ENCODE data around the gene TLE4. TPM values are rescaled to one million over a fixed set of nuclear protein-coding genes. Genes with fewer than 3 reads are reported as not detected.

TLE4 gene
- total RNA-seq, 1 donor from 2014 or later = 10.8 TPM

GRCh38 chr9:79735023-79735779 lies 163.4 kb downstream of the TLE4 start:
- no peak for FAIRE-seq
- no peak overlapping the region for H3K4me3 ChIP-seq (ENCODE audit: low read depth, low read length)
- no peaks in the 10 kb centered on the region for H3K36me3 ChIP-seq (ENCODE audit: control insufficient read depth, insufficient read depth, low read length)
- DNase-seq (ENCODE audit: low read depth) = no peak
- H3K27me3 ChIP-seq (ENCODE audit: control insufficient read depth, insufficient read depth, low read length) = no peaks in the 10 kb centered on the region
- no peak for TF ChIP-seq CTCF (IDR thresholded peaks at IDR 0.05; ENCODE audit: insufficient read depth, low read length, severe bottlenecking)

DNA sequence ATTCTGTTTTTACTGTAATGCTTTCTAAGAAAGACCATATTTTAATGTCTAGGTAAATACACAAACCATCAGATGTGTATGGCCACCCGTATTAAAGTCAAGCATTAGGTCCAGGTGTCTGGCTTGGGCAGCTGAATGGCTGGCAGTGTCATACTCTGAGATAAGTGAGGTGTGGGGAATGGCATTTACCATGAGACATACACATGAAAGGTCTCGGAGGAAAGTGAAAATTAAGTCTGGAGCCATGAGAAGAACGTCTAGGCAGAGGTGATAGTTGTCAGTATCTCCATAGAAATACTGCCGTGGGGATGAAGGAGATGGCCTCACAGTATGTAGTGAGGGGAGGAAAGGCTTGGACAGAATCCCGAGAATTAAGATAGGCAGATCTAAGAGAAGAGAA lies 164.3 kb downstream of the TLE4 start:
- no peak for FAIRE-seq
- no peak for TF ChIP-seq CTCF (IDR thresholded peaks at IDR 0.05; ENCODE audit: insufficient read depth, low read length, severe bottlenecking)

DNA sequence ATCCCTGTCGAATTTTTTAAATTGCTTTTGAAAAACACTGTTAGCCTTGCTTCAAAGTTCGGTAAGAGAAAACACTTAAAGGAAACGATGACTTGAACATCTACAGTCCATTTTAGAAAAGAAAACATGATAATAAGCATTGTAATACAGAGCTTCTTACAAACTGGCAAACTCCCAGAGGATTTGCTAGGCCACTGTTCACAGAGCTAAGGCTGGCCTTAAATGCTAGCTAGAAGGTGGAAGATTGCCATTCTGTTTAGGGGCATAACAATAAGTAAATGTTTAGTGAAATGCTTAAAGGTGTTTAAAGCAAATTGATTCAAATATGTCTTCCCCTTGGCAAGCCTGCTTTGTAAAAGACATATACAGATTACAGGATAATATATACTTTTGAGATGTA lies 169.6 kb downstream of the TLE4 start:
- Histone ChIP-seq H3K4me3 (ENCODE audit: low read depth, low read length) (no peak overlapping the region), H3K27me3 (ENCODE audit: control insufficient read depth, insufficient read depth, low read length) (no peaks in the 10 kb centered on the region), H3K36me3 (ENCODE audit: control insufficient read depth, insufficient read depth, low read length) (no peaks in the 10 kb centered on the region)
- DNase-seq (ENCODE audit: low read depth) (no peak), FAIRE-seq (no peak)
- no peak for TF ChIP-seq CTCF (IDR thresholded peaks at IDR 0.05; ENCODE audit: insufficient read depth, low read length, severe bottlenecking)

More for the DNA sequence above, 164.3 kb downstream of the TLE4 start:
- Histone ChIP-seq H3K27me3 (ENCODE audit: control insufficient read depth, insufficient read depth, low read length) (no peaks in the 10 kb centered on the region), H3K4me3 (ENCODE audit: low read depth, low read length) (no peak overlapping the region), H3K36me3 (ENCODE audit: control insufficient read depth, insufficient read depth, low read length) (no peaks in the 10 kb centered on the region)
- no peak for DNase-seq (ENCODE audit: low read depth)

- FAIRE-seq = no peak
- no peak for TF ChIP-seq CTCF (IDR thresholded peaks at IDR 0.05; ENCODE audit: insufficient read depth, low read length, severe bottlenecking)
Measured at GRCh38 chr9:79742110-79742721, 170.5 kb downstream of the TLE4 start.

GRCh38 chr9:79744521-79744920 lies 172.8 kb downstream of the TLE4 start:
- H3K4me3 ChIP-seq (ENCODE audit: low read depth, low read length) = no peak overlapping the region
- no peak for DNase-seq (ENCODE audit: low read depth)
- no peaks in the 10 kb centered on the region for H3K36me3 ChIP-seq (ENCODE audit: control insufficient read depth, insufficient read depth, low read length)
- H3K27me3 ChIP-seq (ENCODE audit: control insufficient read depth, insufficient read depth, low read length) = no peaks in the 10 kb centered on the region
- no peak for TF ChIP-seq CTCF (IDR thresholded peaks at IDR 0.05; ENCODE audit: insufficient read depth, low read length, severe bottlenecking)
- FAIRE-seq = no peak

More at GRCh38 chr9:79742110-79742721, 170.5 kb downstream of the TLE4 start:
- Histone ChIP-seq H3K27me3 (ENCODE audit: control insufficient read depth, insufficient read depth, low read length) (no peaks in the 10 kb centered on the region), H3K4me3 (ENCODE audit: low read depth, low read length) (no peak overlapping the region), H3K36me3 (ENCODE audit: control insufficient read depth, insufficient read depth, low read length) (no peaks in the 10 kb centered on the region)
- no peak for DNase-seq (ENCODE audit: low read depth)

Measured in bronchial epithelial cell (primary cell).